Esophagus (tissue), 2 donors: ENCODE measurements around the gene CFAP99. TPM values are rescaled to one million over a fixed set of nuclear protein-coding genes. Genes with fewer than 3 reads are reported as not detected.

Source experiments
- H3K27ac ChIP-seq, 2 donors: one replicate each; pipeline ENCODE4 v1.5.1; 2013; ENCODE audit warnings: low read depth in 2 of 2, mild to moderate bottlenecking in 2 of 2, inconsistent platforms in 1 of 2, low read length in 1 of 2, moderate library complexity in 1 of 2
- H3K27me3 ChIP-seq, 2 donors: one replicate each; pipeline ENCODE4 v1.6.1; 2013; ENCODE audit warnings: low read length in 2 of 2, control low read depth in 1 of 2, mild to moderate bottlenecking in 1 of 2; ENCODE audit not compliant: insufficient read depth in 2 of 2, control insufficient read depth in 1 of 2
- H3K36me3 ChIP-seq, 2 donors: one replicate each; pipeline ENCODE4 v1.6.1; 2013; ENCODE audit warnings: low read length in 1 of 2; ENCODE audit not compliant: control insufficient read depth in 2 of 2, insufficient read depth in 2 of 2
- H3K4me1 ChIP-seq, 2 donors: one replicate each; pipeline ENCODE4 v1.6.1; 2013; ENCODE audit warnings: low read length in 1 of 2; ENCODE audit not compliant: control insufficient read depth in 2 of 2, insufficient read depth in 2 of 2
- H3K4me3 ChIP-seq, 2 donors: one replicate each; pipeline ENCODE4 v1.5.1; 2013; ENCODE audit warnings: low read length in 2 of 2, mild to moderate bottlenecking in 2 of 2, low read depth in 1 of 2, moderate library complexity in 1 of 2
- H3K9me3 ChIP-seq, 2 donors: one replicate each; pipeline ENCODE4 v1.6.1; 2013; ENCODE audit warnings: mild to moderate bottlenecking in 2 of 2, low read depth in 1 of 2, low read length in 1 of 2, moderate library complexity in 1 of 2; ENCODE audit not compliant: control insufficient read depth in 2 of 2, insufficient read depth in 1 of 2
- WGBS, 2 donors: extraction: QIAGEN DNeasy Blood & Tissue Kit; methylation state at CpG; one replicate each; pipeline ENCODE4 v1.1.7; 2013; 5-methylcytosine and 5-hydroxymethylcytosine counted together
- polyA plus RNA-seq, 2 donors: library from polyadenylated mRNA; stranded (reverse); fragments of 200-250 nt; gene quantifications; one replicate each; pipeline ENCODE4 v1.2.3, GENCODE V29; 2013
- donor health status: healthy with polysubstance abuse.
- donor health status: Bipolar disorder and iron deficiency.

CFAP99 gene
- polyA plus RNA-seq, 2 donors, result 0.04 to 0.07 TPM

- no peaks in the 10 kb centered on the region for H3K27me3 ChIP-seq
- no peaks in the 10 kb centered on the region for H3K4me1 ChIP-seq
- no peak overlapping the region for H3K27ac ChIP-seq
- WGBS, 2 donors, result 84 to 86% methylated on average over 17 to 20 of the region's 20 CpGs
- no peaks in the 10 kb centered on the region for H3K36me3 ChIP-seq
- no peak overlapping the region for H3K4me3 ChIP-seq
- H3K9me3 ChIP-seq, result no peaks in the 10 kb centered on the region
Measured at GRCh38 chr4:2443061-2443730, 24.4 kb downstream of the CFAP99 start.

- no peak overlapping the region for H3K4me3 ChIP-seq
- H3K9me3 ChIP-seq, result no peaks in the 10 kb centered on the region
- no peaks in the 10 kb centered on the region for H3K27me3 ChIP-seq
- H3K4me1 ChIP-seq, result no peaks in the 10 kb centered on the region
- 88 to 91% methylated on average over 7 of the region's 7 CpGs for WGBS, 2 donors
- H3K36me3 ChIP-seq, result no peaks in the 10 kb centered on the region
- H3K27ac ChIP-seq, result no peak overlapping the region
Measured at GRCh38 chr4:2443956-2444740, 25.4 kb downstream of the CFAP99 start.

GRCh38 chr4:2445130-2445529 is 26.4 kb downstream of the CFAP99 start:
- Histone ChIP-seq H3K27ac (no peak overlapping the region), H3K27me3 (no peaks in the 10 kb centered on the region), H3K4me1 (no peaks in the 10 kb centered on the region), H3K4me3 (no peak overlapping the region), H3K36me3 (no peaks in the 10 kb centered on the region), H3K9me3 (no peaks in the 10 kb centered on the region)
- 95% methylated on average over 8 to 9 of the region's 9 CpGs for WGBS, 2 donors

- no peaks in the 10 kb centered on the region for H3K27me3 ChIP-seq
- WGBS, 2 donors, result 93 to 98% methylated on average over 6 of the region's 6 CpGs
- no peaks in the 10 kb centered on the region for H3K4me1 ChIP-seq
Measured at GRCh38 chr4:2445571-2445970, 26.8 kb downstream of the CFAP99 start.

GRCh38 chr4:2446656-2447564 is 28.2 kb downstream of the CFAP99 start:
- H3K27me3 ChIP-seq, result no peaks in the 10 kb centered on the region
- no peak overlapping the region for H3K27ac ChIP-seq
- H3K4me1 ChIP-seq, result no peaks in the 10 kb centered on the region
- H3K4me3 ChIP-seq, result no peak overlapping the region
- H3K36me3 ChIP-seq, result no peaks in the 10 kb centered on the region
- WGBS, 2 donors, result 89 to 94% methylated on average over 3 of the region's 3 CpGs
- H3K9me3 ChIP-seq, result no peaks in the 10 kb centered on the region

More at GRCh38 chr4:2445571-2445970, 26.8 kb downstream of the CFAP99 start:
- no peaks in the 10 kb centered on the region for H3K36me3 ChIP-seq
- H3K9me3 ChIP-seq, result no peaks in the 10 kb centered on the region
- H3K27ac ChIP-seq, result no peak overlapping the region
- no peak overlapping the region for H3K4me3 ChIP-seq

- H3K27me3 ChIP-seq, result no peaks in the 10 kb centered on the region
- H3K9me3 ChIP-seq, result no peaks in the 10 kb centered on the region
- 87 to 90% methylated on average over 7 of the region's 7 CpGs for WGBS, 2 donors
- H3K27ac ChIP-seq, result no peak overlapping the region
- no peaks in the 10 kb centered on the region for H3K4me1 ChIP-seq
- no peak overlapping the region for H3K4me3 ChIP-seq
- H3K36me3 ChIP-seq, result no peaks in the 10 kb centered on the region
Measured at GRCh38 chr4:2448589-2448988, 29.8 kb downstream of the CFAP99 start.

GRCh38 chr4:2449051-2449450 is 30.3 kb downstream of the CFAP99 start:
- WGBS, 2 donors, result 86 to 94% methylated on average over 11 of the region's 11 CpGs
- Histone ChIP-seq H3K27ac (no peak overlapping the region), H3K4me3 (no peak overlapping the region), H3K27me3 (no peaks in the 10 kb centered on the region), H3K4me1 (no peaks in the 10 kb centered on the region), H3K36me3 (no peaks in the 10 kb centered on the region), H3K9me3 (no peaks in the 10 kb centered on the region)

GRCh38 chr4:2449511-2450392 is 31.0 kb downstream of the CFAP99 start:
- H3K36me3 ChIP-seq, result no peaks in the 10 kb centered on the region
- H3K27me3 ChIP-seq, result no peaks in the 10 kb centered on the region
- H3K4me1 ChIP-seq, result no peaks in the 10 kb centered on the region
- H3K27ac ChIP-seq, result no peak overlapping the region
- 86% methylated on average over 27 of the region's 27 CpGs for WGBS, 2 donors
- H3K4me3 ChIP-seq, result no peak overlapping the region
- no peaks in the 10 kb centered on the region for H3K9me3 ChIP-seq
